CD4-positive, alpha-beta T cell (primary cell): ENCODE measurements around the gene DNAJB11. TPM values are rescaled to one million over a fixed set of nuclear protein-coding genes. Genes with fewer than 3 reads are reported as not detected.
A peak's percentile ranks its signal among the peaks of the same experiment; 100 is the strongest.
"Not testable (repeated sequence)": the region's sequence is repeated elsewhere in the genome, so short reads cannot be mapped to it uniquely, and the experiment has no call there.

Source experiments
- ATAC-seq: fragments of 200-7000 bp; cut with Tn5 transposase; one replicate; pipeline ENCODE4 v1.10.0; 2022; ENCODE audit warnings: mild to moderate bottlenecking; ENCODE audit not compliant: poor library complexity
- CTCF ChIA-PET: fragments of 350-600 bp; sonication (Branson Sonifier 250); formaldehyde crosslinking; loops from one replicate; lab custom pipeline; 2021; ENCODE audit warnings: antibody characterized with exemption, inconsistent platforms; lab: Charles Lee
- POLR2A ChIA-PET: fragments of 350-600 bp; sonication (Branson Sonifier 250); formaldehyde crosslinking; loops from one replicate; lab custom pipeline; 2021; ENCODE audit warnings: antibody characterized with exemption, inconsistent platforms; lab: Charles Lee
- DNase-seq, 14 experiments: peaks; one replicate each; pipeline ENCODE4 v3.0.0-alpha.2; 2013 to 2020; ENCODE audit warnings: mixed read lengths in 2 of 14
- H3K27ac ChIP-seq, 2 donors: one replicate each; pipeline versions ENCODE4 v1.5.1 to v1.7.0; 2013; ENCODE audit warnings: low read length in 2 of 2, low read depth in 1 of 2, mild to moderate bottlenecking in 1 of 2
- H3K27me3 ChIP-seq, 2 experiments: 1 replicate in 1 of 2; 2 replicates in 1 of 2; pipeline versions ENCODE4 v1.6.1 to v1.7.0; 2013; ENCODE audit warnings: low read length in 2 of 2, control low read depth in 1 of 2, mild to moderate bottlenecking in 1 of 2, moderate library complexity in 1 of 2; ENCODE audit not compliant: insufficient read depth in 2 of 2, control insufficient read depth in 1 of 2
- H3K36me3 ChIP-seq: one replicate; pipeline ENCODE4 v1.6.1; 2013; ENCODE audit warnings: low read length, control low read depth; ENCODE audit not compliant: insufficient read depth
- H3K4me1 ChIP-seq: one replicate; pipeline ENCODE4 v1.6.1; 2013; ENCODE audit warnings: low read length, control low read depth; ENCODE audit not compliant: insufficient read depth
- H3K4me3 ChIP-seq: one replicate; pipeline ENCODE4 v1.5.1; 2013; ENCODE audit warnings: mild to moderate bottlenecking, low read length, moderate library complexity
- H3K9me3 ChIP-seq, 2 experiments: 1 replicate in 1 of 2; 2 replicates in 1 of 2; pipeline versions ENCODE4 v1.6.1 to v1.7.0; 2013; ENCODE audit warnings: low read length in 2 of 2, mild to moderate bottlenecking in 2 of 2, control low read depth in 1 of 2, moderate library complexity in 1 of 2; ENCODE audit not compliant: control insufficient read depth in 1 of 2, insufficient read depth in 1 of 2
- H3K27ac Mint-ChIP-seq: one replicate; pipeline ENCODE4 v1.8.0; 2020; ENCODE audit warnings: mixed read lengths
- H3K27me3 Mint-ChIP-seq: one replicate; pipeline ENCODE4 v1.8.0; 2021; ENCODE audit warnings: mixed read lengths
- H3K36me3 Mint-ChIP-seq: one replicate; pipeline ENCODE4 v1.8.0; 2021; ENCODE audit warnings: low read depth, mixed read lengths
- H3K4me1 Mint-ChIP-seq: one replicate; pipeline ENCODE4 v1.8.0; 2021; ENCODE audit warnings: low read depth, mixed read lengths
- H3K4me3 Mint-ChIP-seq: one replicate; pipeline ENCODE4 v1.8.0; 2020; ENCODE audit warnings: mild to moderate bottlenecking, mixed read lengths
- H3K9me3 Mint-ChIP-seq: one replicate; pipeline ENCODE4 v1.8.0; 2020; ENCODE audit warnings: mixed read lengths
- CTCF ChIP-seq: fragments of 200-600 bp; IDR thresholded peaks from one replicate; pipeline ENCODE4 v1.8.0; 2022; ENCODE audit warnings: antibody characterized with exemption, mild to moderate bottlenecking
- intact Hi-C, 2 experiments: fragments of 100-400 bp; cut with DNase I in 1 of 2; cut with micrococcal nuclease in 1 of 2; formaldehyde crosslinking; loops; one replicate each; pipeline versions ENCODE4 v1.15.1 to v1.9.0; 2023 to 2025; cut with DNase I, micrococcal nuclease
- total RNA-seq, 174 experiments: library from RNA in 2 of 174; stranded (reverse) in 2 of 174; gene quantifications; one replicate each; pipeline ENCODE4 v1.2.3 and lab custom pipeline; 2021 to 2026

The DNAJB11 gene
- total RNA-seq, 2 experiments from 2014 or later = 69.3 to 70.3 TPM

GRCh38 chr3:186567072-186567921 lies 3.2 kb upstream of the DNAJB11 start, which contains the start of gene TBCCD1:
Gene TBCCD1 (minus strand): TSS chr3:186567339. CDS start chr3:186564329, 3,010 bp downstream.
- Mint-ChIP-seq H3K9me3 (no peaks in the 10 kb centered on the region), H3K27me3 (no peaks in the 10 kb centered on the region), H3K36me3 (peaks cover 42% of the 10 kb centered on the region), H3K4me3 (peak within 1 kb of the TSS; percentile 92), H3K4me1 (peaks cover 78% of the 10 kb centered on the region), H3K27ac (peak within 1 kb of the TSS; percentile 90)
- Histone ChIP-seq H3K9me3 (no peaks in the 10 kb centered on the region), H3K27me3 (no peaks in the 10 kb centered on the region), H3K36me3 (peaks cover 10% of the 10 kb centered on the region), H3K4me3 (peak within 1 kb of the TSS; percentile 76), H3K4me1 (peaks cover 38% of the 10 kb centered on the region), H3K27ac (peak within 1 kb of the TSS; percentile 77 to 79)
- DNase-seq = peak; percentile 84 to 98 (median 94)
- CTCF ChIA-PET = interaction anchor here (1.0 to 1.8 kb wide), 3 partner anchors 48 to 624 kb away, joined by 3 to 6 read pairs (median 4); no protein-coding TSS in a partner anchor
- intact Hi-C loops = loop anchor here in 1 of 2 experiments (2.0 kb wide), 1 partner anchor 50 kb away; no protein-coding TSS in a partner anchor
- no peak for TF ChIP-seq CTCF
- ATAC-seq = peak; percentile 48
- POLR2A ChIA-PET = interaction anchor here (0.8 to 1.8 kb wide), 8 partner anchors 10 to 638 kb away, joined by 3 to 16 read pairs (median 4); partner anchors contain the start of genes EIF4A2 and TRA2B

DNA sequence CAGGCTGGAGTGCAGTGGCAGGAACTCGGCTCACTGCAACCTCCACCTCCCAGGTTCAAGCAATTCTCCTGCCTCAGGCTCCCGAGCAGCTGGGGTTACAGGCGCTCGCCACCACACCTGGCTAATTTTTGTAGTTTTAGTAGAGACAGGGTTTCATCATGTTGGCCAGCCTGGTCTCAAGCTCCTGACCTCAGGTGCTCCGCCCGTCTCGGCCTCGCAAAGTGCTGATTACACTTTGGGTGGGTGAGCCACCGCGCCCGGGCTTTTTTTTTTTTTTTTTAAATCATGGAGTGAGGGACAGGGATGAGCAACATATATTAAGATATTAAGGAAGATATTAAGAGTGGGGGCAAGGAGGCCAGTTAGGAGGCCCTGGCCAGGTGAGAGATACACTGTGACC lies 1.2 kb upstream of the DNAJB11 start:
- peak overlapping the region; percentile 99 for H3K4me3 Mint-ChIP-seq
- H3K27me3 Mint-ChIP-seq, intact Hi-C loops, H3K9me3 Mint-ChIP-seq, H3K27me3 ChIP-seq, H3K9me3 ChIP-seq, ATAC-seq: not testable (repeated sequence)
- H3K4me3 ChIP-seq = peak overlapping the region; percentile 79
- peak overlapping the region; percentile 94 for H3K27ac Mint-ChIP-seq
- peaks cover 37% of the 10 kb centered on the region for H3K4me1 ChIP-seq
- DNase-seq = peak in 1 of 14 experiments; percentile 18
- ChIA-PET CTCF (interaction anchor here (1.7 to 2.2 kb wide), 3 partner anchors 46 to 632 kb away, joined by 4 to 9 read pairs (median 6); partner anchors contain the start of gene TRA2B), POLR2A (interaction anchor here (0.6 to 2.0 kb wide), 4 partner anchors 214 to 631 kb away, joined by 3 to 7 read pairs (median 4); partner anchors contain the start of genes EIF4A2, RPL39L and TRA2B)
- peaks cover 18% of the 10 kb centered on the region for H3K36me3 ChIP-seq
- peaks cover 69% of the 10 kb centered on the region for H3K4me1 Mint-ChIP-seq
- peaks cover 54% of the 10 kb centered on the region for H3K36me3 Mint-ChIP-seq
- peak overlapping the region in 1 of 2 donors; percentile 90 for H3K27ac ChIP-seq

GRCh38 chr3:186569779-186570095 lies 783 bp upstream of the DNAJB11 start:
- no peaks in the 10 kb centered on the region for H3K9me3 ChIP-seq
- peak overlapping the region; percentile 76 to 90 for H3K27ac ChIP-seq
- intact Hi-C loops = loop anchor here (1.0 to 10.0 kb wide), 7 partner anchors 213 to 982 kb away; partner anchors contain the start of genes EIF4A2 (in 2 of the 2), RFC4 (in 2 of the 2), SENP2 (in 1 of the 2) and ST6GAL1 (in 1 of the 2)
- DNase-seq = no peak
- TF ChIP-seq CTCF = no peak
- no peaks in the 10 kb centered on the region for H3K27me3 Mint-ChIP-seq
- H3K9me3 Mint-ChIP-seq = no peaks in the 10 kb centered on the region
- peak overlapping the region; percentile 94 for H3K27ac Mint-ChIP-seq
- ATAC-seq = no peak
- H3K4me3 ChIP-seq = peak overlapping the region; percentile 79
- ChIA-PET POLR2A (interaction anchor here (0.7 to 3.0 kb wide), 19 partner anchors 10 to 1176 kb away, joined by 3 to 59 read pairs (median 5); partner anchors contain the start of genes BCL6, EIF4A2, RFC4 and RPL39L), CTCF (interaction anchor here (1.1 to 2.2 kb wide), 6 partner anchors 29 to 632 kb away, joined by 4 to 9 read pairs (median 5); partner anchors contain the start of genes RPL39L and TRA2B)
- peaks cover 58% of the 10 kb centered on the region for H3K36me3 Mint-ChIP-seq
- H3K36me3 ChIP-seq = peaks cover 21% of the 10 kb centered on the region
- peak overlapping the region; percentile 99 for H3K4me3 Mint-ChIP-seq
- H3K27me3 ChIP-seq = no peaks in the 10 kb centered on the region
- peaks cover 37% of the 10 kb centered on the region for H3K4me1 ChIP-seq
- H3K4me1 Mint-ChIP-seq = peaks cover 69% of the 10 kb centered on the region
